GM11168 (cell line): ENCODE results near the gene BRCA1.
"Not testable (repeated sequence)": the region's sequence is repeated elsewhere in the genome, so short reads cannot be mapped to it uniquely, and the experiment has no call there.

Experiments used
- in situ Hi-C: fragments of 300-500 bp; cut with MboI; formaldehyde crosslinking; loops from one replicate; pipeline ENCODE4 v1.12.0; 2022; ENCODE audit warnings: low sequenced_read_pairs; ENCODE audit not compliant: unreplicated experiment

The BRCA1 gene

DNA sequence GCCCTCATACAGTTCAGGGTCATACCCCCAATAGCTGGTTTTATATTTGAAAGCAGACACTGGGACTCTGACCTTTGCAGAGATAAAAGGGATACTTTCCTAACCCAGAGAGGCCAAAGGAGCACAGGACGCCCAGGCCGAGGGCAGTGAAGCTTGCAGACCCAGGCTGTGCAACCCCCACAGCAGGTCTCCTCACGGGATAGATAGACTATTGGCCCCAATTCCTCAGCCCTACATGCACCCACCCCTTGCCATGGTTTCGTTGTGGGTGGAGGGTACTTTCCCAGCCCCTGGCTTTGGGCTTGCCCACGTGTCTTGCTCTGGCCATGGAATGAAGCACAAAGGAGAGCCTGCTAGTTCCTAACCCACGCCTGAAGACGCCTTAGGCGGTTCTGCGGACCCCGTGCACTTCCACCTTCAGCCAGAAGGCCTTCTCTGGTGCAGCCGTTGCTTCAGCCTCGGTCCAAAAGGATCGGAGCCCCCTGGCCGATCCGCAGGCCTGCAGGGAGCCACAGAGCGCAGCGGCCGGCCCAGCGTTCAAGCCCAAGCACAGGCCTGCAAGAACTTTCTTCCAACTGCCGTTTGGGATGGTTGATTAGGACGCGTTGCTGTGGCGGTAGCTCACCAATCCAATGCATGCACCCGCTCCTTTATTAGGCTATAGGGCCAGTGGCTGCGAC is 9.8 kb upstream of the BRCA1 start:
- in situ Hi-C loops, result no loop called here

DNA sequence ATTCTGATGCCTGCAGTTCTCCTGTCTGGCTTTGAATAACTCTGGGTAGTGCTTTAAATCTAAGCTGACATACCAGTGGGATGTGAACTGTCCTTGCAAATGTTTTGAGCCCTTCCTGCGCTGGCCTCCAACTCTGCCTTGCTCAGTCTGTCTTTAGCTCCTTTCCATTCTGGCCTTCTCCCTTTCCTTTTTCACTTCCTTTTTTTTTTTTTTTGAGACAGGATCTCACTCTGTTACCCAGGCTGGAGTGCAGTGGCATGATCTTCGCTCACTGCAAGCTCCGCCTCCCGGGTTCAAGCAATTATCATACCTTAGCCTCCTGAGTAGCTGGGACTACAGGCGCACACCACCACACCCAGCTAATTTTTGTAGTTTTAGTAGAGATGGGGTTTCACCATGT is 8.3 kb upstream of the BRCA1 start:
- in situ Hi-C loops, result not testable (repeated sequence)

DNA sequence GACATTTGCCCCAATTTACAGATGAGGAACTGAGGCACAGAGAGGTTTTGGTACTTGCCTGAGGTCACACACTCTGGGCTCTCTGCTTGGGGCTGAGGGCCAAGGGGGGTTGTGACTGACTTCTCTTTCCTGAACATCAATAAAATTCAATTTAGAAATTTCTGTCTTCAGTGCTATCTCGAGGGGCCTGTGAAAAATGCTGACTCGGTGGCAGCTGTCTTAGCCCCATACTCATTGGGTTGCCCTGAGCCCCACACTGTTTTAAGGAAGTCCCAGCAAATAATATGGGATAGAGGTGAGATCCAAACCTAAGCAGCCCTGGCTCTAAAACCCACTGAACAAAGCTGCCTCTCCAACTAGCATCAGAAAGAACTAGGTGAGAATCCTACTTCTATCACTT is 7.0 kb upstream of the BRCA1 start:
- in situ Hi-C loops, result no loop called here

DNA sequence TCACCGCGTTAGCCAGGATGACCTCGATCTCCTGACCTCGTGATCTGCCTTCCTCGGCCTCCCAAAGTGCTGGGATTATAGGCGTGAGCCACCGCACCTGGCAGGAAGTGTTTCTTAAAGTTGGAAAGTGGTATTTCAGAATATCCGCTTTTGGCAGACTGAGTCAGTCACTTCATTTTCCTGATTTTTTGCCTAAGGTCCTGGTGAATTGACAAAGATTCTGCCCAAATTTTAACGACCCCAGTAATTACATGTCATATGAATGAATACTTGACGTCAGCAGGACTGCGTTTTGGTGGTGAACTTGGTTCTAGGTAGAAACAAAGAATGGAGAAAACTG is 4.5 kb upstream of the BRCA1 start:
- in situ Hi-C loops, result no loop called here

DNA sequence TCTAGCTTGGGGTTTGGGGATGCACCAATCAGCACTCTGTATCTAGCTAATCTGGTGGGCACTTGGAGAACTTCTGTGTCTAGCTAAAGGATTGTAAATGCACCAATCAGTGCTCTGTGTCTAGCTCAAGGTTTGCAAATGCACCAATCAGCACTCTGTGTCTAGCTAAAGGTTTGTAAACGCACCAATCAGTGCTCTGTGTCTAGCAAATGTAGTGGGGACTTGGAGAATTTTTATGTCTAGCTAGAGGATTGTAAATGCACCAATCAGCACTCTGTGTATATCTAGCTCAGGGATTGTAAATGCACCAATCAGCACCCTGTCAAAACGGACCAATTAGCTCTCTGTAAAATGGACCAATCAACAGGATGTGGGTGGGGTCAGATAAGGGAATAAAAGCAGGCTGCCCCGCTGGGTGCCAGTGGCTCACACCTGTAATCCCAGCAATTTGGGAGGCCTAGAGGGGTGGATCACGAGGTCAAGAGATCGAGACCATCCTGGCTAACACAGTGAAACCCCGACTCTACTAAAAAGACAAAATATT is 2.2 kb upstream of the BRCA1 start:
- in situ Hi-C loops, result not testable (repeated sequence)

DNA sequence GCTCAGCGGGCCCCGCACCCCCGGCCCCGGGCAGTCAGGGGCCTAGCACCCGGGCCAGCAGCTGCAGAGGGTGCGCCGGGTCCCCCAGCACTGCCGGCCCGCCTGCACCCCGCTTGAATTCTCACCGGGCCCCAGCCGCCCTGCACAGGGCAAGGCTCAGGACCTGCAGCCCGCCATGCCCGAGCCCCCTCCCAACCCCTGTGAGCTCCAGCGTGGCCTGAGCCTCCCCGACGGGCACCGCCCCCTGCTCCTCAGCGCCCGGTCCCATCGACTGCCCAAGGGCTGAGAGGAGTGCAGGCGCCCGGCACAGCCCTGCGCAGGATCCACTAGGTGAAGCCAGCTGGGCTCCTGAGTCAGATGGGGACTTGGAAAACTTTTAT is 1.7 kb upstream of the BRCA1 start:
- in situ Hi-C loops, result no loop called here

DNA sequence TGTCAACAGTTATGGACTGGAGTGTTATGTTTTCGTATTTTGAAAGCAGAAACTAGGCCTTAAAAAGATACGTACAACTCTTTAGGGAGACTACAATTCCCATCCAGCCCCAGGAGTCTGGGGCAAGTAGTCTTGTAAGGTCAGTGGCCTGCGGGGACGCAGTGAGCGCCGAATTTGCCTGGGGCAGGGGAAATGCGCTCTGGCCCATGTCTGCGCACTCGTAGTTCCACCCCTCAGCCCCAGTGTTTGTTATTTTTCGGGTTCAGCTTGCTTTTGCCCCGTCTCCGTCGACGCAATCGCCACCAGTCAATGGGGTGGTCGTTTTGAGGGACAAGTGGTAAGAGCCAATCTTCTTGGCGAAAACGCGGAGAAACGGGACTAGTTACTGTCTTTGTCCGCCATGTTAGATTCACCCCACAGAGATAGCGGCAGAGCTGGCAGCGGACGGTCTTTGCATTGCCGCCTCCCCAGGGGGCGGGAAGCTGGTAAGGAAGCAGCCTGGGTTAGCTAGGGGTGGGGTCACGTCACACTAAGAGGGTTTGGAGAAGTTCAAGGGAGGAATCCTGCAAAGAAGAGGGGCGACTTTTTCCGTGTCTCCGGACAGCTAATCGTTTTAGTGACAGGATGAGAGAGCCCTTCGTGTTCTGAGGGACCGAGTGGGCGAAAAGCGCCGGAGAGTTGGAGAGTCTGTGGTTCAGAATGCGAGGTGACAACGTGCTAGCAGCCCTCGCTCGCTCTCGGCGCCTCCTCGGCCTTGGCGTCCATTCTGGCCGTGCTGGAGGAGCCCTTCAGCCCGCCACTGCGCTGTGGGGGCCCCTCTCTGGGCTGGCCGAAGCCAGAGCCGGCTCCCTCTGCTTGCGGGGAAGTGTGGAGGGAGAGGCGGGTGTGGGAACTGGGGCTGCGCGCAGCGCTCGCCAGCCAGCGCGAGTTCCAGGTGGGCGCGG is 1.1 kb upstream of the BRCA1 start:
- in situ Hi-C loops, result no loop called here

DNA sequence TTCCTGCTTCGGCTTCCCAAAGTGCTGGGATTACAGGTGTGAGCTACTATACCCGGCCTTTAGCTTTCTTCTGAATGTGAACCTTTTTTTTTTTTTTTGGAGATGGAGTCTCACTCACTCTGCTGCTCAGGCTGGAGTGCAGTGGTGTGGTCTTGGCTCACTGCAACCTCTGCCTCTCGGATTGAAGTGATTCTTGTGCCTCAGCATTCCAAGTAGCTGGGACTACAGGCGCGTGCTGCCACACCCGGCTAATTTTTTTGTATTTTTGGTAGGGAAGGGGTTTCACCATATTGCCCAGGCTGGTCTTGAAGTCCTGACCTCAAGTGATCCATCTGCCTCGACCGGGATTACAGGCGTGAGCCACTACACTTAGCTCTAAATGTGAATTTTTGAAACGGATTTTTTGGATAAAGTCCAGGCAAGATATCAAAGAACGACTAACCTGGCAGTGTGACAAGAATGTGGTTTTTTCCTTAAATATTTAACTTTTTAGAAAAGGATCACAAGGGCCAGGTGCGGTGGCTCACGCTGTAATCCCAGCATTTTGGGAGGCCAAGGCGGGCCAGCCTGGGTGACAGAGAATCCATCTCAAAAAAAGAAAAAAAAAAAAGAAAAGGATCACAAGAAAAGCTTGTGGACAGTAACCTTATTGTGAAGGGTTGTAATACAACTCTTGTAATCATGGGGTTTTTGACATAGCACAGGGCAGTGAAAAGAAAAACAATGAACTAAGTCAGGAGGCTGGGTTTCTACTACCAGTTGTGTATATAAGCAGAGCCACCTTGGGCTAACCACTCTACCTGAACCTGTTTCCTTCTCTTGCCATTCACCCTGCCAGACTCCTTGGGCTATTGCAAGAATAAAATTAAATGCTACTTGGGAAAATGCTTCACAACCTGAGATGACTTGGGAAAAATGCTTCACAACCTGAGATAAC is 6.2 kb downstream of the BRCA1 start:
- in situ Hi-C loops, result no loop called here

DNA sequence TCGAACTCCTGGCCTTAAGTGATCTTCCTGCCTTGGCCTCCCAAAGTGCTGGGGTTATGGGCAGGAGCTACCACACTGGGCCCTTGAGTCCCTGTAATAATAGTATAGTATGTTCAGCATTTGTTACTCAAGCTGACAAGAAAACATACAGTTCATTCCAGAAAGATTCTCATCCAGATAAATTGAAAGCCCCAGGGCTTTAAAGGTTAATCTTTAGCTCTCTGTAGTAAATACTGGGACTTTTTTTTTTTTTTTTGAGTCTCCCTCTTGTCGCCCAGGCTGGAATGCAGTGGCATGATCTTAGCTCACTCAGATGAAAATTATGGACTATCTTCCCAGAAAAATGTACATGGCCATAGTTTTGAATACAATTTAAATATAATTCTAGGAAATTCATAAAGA is 11.0 kb downstream of the BRCA1 start:
- in situ Hi-C loops, result no loop called here

DNA sequence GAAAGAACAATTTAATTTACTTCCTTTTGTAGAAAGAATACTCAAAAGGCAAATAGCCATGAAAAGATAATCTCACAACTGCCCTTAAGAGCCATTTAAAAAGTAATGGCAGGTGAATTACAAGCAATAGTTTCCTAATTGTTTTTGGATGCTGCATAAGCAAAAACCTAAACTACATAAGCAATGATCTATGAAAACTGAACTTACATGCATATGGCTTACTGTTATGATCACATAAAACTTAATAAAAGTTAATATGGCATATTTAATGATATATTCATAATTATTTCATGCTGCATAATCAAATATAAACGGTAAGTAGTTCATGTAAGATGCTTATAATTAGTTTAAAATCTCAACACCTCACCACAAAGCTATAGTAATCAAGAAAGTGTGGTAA is 18.6 kb downstream of the BRCA1 start:
- in situ Hi-C loops, result no loop called here

DNA sequence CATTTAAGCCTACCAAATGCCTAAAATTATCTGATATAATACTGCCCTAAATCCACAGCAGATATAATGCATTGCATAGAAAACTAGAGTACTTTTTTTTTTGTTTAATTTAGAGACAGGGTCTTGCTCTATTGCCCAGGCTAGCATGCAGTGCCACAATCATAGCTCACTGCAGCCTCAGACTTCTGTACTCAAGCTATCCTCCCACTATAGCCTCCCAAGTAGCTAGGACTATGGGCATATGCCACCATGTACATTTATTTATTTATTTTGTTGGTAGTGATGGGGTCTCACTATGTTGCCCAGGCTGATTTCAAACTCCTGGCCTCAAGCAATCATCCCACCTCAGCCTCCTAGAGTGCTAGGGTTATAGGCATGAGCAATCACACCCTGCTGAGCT is 20.0 kb downstream of the BRCA1 start:
- in situ Hi-C loops, result no loop called here

DNA sequence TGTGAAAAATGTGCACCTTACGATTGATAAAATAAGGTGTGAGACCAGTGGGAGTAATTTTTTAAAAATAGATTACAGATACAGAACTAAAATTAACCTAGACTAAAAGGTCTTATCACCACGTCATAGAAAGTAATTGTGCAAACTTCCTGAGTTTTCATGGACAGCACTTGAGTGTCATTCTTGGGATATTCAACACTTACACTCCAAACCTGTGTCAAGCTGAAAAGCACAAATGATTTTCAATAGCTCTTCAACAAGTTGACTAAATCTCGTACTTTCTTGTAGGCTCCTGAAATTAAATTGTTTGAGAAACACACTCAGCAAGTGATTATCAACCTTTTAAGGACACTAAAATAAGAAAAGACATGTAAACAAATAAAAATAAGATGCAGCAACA is 20.5 kb downstream of the BRCA1 start:
- in situ Hi-C loops, result no loop called here

DNA sequence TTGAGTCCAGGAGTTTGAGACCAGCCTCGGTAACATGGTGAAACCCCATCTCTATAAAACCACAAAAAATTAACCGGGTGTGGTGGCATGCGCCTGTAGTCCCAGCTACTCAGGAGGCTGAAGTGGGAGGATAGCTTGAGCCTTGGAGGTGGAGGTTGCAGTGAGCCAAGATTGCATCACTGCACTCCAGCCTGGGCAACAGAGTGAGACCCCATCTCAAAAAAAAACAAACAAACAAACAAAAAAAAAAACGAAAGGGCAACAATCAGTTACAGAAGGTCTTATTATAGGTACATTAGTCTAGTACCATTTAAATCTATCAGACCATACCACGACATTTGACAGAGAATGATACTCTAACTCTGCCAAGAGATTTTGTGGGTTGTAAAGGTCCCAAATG is 29.8 kb downstream of the BRCA1 start:
- in situ Hi-C loops, result not testable (repeated sequence)

DNA sequence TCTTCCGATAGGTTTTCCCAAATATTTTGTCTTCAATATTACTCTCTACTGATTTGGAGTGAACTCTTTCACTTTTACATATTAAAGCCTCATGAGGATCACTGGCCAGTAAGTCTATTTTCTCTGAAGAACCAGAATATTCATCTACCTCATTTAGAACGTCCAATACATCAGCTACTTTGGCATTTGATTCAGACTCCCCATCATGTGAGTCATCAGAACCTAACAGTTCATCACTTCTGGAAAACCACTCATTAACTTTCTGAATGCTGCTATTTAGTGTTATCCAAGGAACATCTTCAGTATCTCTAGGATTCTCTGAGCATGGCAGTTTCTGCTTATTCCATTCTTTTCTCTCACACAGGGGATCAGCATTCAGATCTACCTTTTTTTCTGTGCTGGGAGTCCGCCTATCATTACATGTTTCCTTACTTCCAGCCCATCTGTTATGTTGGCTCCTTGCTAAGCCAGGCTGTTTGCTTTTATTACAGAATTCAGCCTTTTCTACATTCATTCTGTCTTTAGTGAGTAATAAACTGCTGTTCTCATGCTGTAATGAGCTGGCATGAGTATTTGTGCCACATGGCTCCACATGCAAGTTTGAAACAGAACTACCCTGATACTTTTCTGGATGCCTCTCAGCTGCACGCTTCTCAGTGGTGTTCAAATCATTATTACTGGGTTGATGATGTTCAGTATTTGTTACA is 30.9 kb downstream of the BRCA1 start:
- in situ Hi-C loops, result no loop called here

DNA sequence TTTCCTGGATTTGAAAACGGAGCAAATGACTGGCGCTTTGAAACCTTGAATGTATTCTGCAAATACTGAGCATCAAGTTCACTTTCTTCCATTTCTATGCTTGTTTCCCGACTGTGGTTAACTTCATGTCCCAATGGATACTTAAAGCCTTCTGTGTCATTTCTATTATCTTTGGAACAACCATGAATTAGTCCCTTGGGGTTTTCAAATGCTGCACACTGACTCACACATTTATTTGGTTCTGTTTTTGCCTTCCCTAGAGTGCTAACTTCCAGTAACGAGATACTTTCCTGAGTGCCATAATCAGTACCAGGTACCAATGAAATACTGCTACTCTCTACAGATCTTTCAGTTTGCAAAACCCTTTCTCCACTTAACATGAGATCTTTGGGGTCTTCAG is 32.3 kb downstream of the BRCA1 start:
- in situ Hi-C loops, result no loop called here

DNA sequence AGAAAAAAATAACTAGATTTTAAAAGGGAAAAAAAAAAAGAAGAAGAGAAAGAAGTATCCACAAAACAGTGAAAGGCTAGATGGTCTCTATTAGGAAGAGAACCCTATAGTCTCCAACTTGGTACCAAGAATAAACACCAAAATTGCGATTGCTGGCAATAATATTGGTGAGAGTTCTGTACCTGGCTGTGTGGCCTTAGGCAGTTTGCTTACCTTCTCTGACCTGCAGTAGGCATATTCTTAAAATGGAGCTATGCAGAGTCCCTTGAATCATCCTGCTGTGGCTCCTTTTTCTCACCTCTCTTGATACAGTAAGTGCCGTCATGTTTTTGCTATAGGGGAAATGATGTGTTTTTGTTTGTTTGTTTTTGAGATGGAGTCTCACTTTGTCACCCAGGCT is 35.1 kb downstream of the BRCA1 start:
- in situ Hi-C loops, result no loop called here

DNA sequence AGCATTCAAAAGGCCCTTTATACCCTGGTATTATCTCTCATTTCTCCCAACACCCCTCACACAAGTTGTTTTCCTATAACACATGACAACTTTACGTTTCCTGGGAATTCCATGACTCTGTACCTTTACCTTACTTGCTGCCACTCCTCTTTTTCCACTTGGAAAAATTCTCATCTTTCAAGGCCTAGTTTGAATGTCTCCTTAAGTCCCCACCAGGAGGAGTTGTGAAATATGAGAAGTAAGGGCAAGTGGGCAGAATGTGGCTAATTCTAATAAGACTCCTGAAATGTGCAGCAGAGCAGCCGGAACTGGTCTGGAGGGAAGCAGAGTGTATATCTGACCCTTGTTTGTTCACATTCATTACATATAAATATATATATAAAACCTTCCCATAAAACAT is 39.7 kb downstream of the BRCA1 start:
- in situ Hi-C loops, result no loop called here

DNA sequence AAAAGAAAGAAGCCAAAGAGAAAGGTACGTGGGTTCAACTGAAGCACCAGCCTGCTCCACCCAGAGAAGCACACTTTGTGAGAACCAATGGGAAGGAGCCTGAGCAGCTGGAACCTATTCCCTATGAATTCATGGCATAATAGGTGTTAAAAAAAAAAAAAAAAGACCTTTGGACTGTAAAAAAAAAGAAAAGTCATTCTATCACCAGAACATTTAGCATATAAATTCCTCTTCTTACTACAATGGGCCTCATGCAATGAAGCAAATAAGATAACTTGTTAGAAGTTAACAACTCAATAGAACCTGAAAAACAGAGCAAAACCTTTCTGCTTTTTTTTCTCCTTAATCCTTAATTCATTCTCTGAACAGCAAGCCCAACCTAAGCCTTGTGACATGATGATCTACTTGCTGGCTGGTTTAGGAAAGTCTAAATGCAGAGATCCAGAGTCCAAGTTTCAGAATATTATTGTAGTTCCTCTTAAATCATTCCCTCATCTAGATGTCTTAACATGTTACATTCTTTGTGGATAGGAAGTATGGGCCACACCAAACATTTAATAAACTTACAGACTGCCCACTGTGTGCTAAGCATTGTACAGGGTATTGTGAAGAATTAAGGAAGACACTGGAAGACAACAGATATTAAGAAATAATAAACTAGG is 45.4 kb downstream of the BRCA1 start:
- in situ Hi-C loops, result no loop called here

DNA sequence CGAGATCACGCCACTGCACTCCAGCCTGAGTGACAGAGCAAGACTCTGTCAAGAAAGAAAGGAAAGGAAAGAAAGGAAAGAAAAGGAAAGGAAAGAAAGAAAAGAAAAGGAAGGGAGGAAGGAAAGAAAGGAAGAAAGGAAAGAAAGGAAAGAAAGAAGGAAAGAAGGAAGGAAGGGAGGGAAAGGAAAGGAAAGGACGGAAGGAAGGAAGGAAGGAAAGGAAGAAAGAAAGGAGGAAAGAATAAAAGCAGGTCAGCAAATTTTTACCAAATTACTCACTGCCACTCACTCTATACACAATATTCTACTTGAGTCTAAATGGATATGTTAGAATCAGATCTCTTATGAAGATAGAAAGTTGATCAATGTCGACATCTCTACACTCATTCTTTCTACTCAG is 50.3 kb downstream of the BRCA1 start:
- in situ Hi-C loops, result no loop called here
